Mesangial cell (primary cell): ENCODE data around the gene ALDH16A1. TPM values are rescaled to one million over a fixed set of nuclear protein-coding genes. Genes with fewer than 3 reads are reported as not detected.

Experiments used
- total RNA-seq: library from RNA; depleted of rRNA; stranded (reverse); fragments of >200 nt; gene quantifications from 2 replicates; pipeline ENCODE4 v1.2.3, GENCODE V29; 2015

Gene ALDH16A1
- total RNA-seq, result 37.5 and 43.7 TPM in 2 replicates

DNA sequence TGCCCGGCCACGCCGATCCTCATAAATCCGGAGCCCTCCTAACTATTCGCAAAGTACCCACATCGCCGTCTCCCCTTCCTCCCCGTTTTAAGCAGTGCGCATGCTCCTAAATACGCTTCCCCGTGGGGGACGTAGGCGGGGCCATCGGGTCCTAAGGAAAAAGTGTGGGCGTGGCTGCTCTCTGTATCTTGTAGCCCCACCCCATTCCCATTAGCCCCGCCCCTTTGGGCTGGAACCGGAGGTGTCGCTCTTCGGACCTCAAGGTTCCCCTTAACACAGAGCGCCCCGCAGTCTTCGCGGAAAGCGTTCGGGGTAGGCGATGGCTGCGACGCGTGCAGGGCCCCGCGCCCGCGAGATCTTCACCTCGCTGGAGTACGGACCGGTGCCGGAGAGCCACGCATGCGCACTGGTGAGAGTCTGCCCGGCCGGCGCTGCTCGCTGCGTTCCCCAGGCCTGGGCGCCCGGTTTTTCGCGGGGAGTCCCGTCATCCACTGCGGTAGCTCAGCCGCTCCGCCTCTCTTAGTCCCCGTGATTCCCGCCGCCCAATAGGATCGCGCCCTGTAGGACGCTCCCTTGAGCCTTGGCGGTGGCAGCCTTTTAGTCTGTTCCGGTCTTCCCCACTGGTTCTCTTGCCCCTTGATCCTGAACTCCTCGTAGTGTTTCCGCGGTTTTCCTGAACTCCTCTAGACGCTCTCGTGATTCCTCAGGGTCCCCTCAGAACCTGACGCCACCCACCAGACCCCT, at the start of gene ALDH16A1:
Gene ALDH16A1 (plus strand): TSS at position 213 of the 744 bp plus-strand sequence. CDS start 107 bp downstream, at position 320.

DNA sequence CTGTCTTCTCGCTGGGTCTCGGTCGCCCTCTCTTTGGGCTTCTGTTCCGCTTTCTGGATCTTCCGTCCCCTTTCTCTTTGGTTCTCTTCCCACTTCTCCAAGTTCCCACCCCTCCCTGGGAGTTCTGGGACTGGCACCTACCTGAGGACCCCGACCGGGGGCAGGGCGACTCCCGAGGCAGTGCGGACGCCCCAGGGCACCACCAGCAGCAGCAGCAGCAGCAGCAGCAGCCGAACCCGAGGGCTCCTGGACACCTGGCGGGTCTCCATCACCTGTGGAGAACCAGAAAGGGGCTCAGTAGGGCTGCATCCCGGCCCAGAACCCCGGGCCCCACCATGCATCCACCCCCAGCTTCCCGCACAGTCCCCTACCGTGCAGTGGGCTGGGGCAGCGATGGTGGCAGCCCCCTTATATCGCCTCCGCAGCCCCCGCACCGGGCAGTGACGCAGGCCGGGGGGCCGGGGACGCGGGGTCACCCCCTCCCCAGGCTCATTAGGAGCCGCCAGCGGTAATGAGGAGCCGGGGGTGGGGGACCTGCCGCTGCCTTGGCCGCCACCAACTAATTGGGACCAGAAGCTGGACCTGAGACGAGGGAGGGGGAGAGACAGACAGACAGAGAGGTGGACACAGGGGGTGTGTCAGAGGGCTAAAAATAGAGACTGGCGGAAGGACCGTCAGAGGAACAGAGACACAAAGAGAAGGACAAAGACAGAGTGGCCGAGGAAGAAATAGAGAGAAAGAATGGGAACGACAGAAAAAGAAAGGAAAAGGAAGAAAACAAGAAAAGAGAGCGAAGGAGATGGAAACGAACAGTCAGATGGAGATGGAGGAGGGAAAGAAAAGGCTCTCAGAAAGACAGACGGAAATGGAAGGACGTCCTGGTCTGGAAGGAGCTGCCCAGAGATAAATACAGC, 29.7 kb upstream of the ALDH16A1 start, which contains the start of gene PTH2:
Gene PTH2 (minus strand): TSS at position 371 of the 914 bp plus-strand sequence. CDS start 102 bp downstream, at position 269.

DNA sequence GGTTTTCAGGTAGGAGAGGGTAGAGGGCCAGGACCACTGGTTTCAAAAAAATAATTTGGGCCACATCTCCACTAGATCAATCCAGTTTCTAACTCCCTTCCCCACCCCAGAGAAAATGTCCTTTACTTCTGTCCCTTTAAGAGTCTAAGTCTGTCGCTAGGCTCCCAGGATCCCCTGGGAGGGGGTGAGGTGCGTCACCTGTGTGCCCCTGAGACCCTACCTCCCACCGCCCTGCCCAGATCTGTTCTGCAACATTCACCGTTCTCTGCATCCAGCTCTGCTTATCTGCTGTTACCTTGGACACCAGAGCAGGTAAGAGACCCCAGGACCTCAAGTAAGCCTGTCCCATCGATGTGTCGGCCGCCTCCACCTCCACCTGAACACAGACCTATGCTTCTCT, 27.8 kb upstream of the ALDH16A1 start, which contains the start of gene GFY:
Gene GFY (plus strand): TSS at position 211 of the 400 bp plus-strand sequence. CDS start 1,043 bp downstream, outside the sequence.

DNA sequence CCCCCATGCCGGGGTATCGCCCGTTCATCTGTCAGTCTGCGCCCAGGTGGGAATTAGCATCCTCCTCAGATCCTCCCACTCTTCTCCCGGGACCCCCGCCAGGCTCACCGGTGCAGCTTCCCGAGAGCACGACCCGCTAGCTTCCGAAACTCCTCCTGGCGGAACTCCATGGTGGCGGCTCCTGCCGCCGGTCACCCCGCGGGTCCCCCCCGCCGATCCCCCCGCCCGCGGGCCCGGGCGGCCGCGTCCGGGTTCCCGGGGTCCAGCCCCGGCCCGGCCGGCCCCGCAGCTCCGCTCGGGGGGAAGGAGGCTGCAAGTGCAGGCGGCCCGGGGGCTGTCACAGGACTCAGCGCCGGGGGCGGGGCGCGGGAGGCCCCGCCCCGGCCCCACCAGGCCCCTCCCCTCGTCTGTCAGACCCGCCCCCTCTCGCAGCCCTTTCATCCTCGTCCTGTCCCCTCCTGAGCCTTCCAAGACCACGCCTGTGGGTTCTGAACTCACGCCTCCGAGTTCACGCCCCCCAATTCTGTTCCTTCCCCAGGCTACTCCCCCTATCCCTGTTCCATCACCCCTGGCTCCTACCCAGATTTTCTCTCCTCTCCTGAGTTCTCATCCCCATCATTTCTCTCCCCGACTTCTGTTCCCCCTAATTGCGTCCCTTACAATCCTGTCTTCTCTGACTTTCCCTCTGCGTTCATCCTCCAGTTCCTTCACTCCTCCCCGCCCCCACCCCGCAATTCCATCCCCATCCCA, 11.6 kb upstream of the ALDH16A1 start, which contains the start of gene SLC17A7:
Gene SLC17A7 (minus strand): TSS at position 318 of the 750 bp plus-strand sequence. CDS start 148 bp downstream, at position 170.

DNA sequence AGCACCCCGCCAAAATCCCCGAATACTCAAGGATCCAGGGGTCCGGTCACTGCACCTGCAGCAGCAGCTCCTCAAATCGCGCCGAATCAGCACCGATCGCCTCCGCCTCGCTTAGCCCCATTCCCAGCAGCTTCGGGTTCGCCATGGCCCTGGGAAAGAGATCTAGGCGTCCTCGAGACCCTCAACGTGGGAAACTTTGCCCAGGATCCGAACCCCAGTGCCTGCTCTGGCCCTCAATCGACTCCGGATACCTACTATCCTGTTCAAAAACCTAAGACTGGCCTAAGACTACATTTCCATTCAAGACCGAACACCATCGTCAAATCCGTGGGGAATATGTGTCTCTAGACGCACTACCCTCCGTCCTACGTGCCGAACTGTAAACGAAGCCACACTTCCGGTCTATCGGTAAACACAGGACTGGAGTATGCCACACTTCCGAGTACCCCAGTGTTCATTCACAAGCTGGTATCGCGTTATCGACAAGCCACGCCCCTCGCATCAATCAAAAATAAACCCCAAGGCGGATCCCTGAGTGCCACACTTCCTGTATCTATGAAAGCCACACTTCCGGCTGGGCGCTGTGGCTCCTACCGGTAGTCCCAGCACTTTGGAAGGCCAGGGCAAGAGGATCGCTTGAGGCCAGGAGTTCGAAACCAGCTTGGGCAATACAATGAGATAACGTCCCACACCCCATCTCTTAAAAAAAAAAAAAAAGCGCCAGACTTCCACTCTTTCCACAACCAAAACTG, 1.4 kb upstream of the ALDH16A1 start, which contains the start of gene PIH1D1:
Gene PIH1D1 (minus strand): TSS at position 385 of the 752 bp plus-strand sequence. CDS start 240 bp downstream, at position 145.

DNA sequence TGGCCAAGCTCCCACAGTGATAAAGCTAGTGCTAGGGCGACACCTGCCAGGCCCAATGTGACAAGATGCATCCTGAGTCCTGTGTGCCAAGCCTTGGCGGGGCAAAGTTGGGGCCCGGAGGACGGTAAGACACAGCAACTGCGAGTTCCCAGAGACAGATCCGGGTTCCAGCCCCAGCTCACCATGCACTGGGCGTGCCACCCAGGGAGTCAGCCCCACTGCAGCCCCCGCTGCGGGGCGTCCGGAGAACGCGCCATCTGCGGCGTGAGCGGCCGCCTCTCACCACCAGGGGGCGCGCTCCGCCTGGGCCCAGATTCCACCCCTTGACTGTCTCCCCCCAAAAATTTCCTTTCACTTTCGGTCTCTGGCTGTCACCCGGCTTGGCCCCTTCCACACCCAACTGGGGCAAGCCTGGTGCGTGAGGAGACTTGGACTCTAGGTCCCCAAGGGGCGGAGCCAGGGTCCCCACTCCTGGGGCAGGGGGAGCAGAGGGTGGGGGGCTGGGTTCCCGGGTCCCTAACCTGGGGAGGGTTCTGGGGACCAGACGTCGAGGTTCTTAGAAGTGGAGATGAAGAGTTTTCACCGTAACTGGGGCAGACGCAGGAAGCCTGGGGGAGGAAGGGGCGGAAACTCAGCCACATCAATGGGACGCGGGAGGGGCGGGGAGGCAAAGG, 21.0 kb downstream of the ALDH16A1 start, which contains the start of gene FLT3LG:
Gene FLT3LG (plus strand): TSS at position 348 of the 674 bp plus-strand sequence. CDS start 425 bp downstream, outside the sequence.

DNA sequence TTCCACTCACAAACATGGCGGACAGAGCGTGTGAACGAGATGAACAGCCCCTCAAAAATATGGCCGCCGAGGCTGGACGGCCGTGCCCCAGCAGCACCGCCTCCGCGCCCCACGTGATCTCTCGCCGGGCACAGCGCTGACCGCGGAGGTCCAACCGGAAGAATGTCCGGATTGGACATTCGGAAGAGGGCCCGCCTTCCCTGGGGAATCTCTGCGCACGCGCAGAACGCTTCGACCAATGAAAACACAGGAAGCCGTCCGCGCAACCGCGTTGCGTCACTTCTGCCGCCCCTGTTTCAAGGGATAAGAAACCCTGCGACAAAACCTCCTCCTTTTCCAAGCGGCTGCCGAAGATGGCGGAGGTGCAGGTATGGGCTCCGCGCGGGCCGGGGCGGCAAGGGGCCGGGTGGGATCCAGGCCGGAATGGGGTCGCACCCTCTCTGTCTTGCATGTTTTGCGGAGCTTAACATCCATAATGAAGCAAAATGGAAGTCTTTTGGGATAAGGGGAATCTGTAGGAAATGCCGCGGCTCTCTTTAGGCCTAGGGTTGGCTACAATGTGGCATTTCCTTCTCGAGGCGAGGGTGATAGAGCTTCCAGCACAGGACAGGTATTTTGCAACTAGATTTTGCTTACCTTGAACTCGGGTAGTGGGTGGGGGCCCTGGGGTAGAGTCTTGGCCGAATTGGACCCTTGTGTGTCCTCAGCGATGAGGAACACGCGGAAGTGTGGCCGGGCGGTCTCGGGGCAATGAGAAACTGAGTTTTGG, 34.4 kb downstream of the ALDH16A1 start, which contains the start of gene RPL13A:
Gene RPL13A (plus strand): TSS at position 332 of the 769 bp plus-strand sequence. CDS start 22 bp downstream, at position 354.

Other genes with a start within 250 kb of the ALDH16A1 start
- gene SLC6A16, start 128.0 kb upstream of the ALDH16A1 start, total RNA-seq, result under 0.01 and 0.13 TPM in 2 replicates
- not detected in 2 replicates for gene CD37, start 117.8 kb upstream of the ALDH16A1 start, total RNA-seq
- 56.5 and 59.7 TPM in 2 replicates for gene TEAD2, start 90.8 kb upstream of the ALDH16A1 start, total RNA-seq
- gene DKKL1, start 89.3 kb upstream of the ALDH16A1 start, total RNA-seq, result 0.81 and 2.3 TPM in 2 replicates
- not detected in 2 replicates for gene KASH5, start 65.0 kb upstream of the ALDH16A1 start, total RNA-seq
- not detected in 2 replicates for gene PTH2, start 29.8 kb upstream of the ALDH16A1 start, total RNA-seq
- not detected in 2 replicates for gene GFY, start 27.8 kb upstream of the ALDH16A1 start, total RNA-seq
- gene SLC17A7, start 11.7 kb upstream of the ALDH16A1 start, total RNA-seq, result under 0.01 TPM in 2 replicates
- gene PIH1D1, start 1.4 kb upstream of the ALDH16A1 start, total RNA-seq, result 97.8 and 107 TPM in 2 replicates
- gene FLT3LG, start 21.0 kb downstream of the ALDH16A1 start, total RNA-seq, result 0.81 and 5.7 TPM in 2 replicates
- 3,557 and 5,004 TPM in 2 replicates for gene RPL13A, start 34.4 kb downstream of the ALDH16A1 start, total RNA-seq
- 3,157 and 4,504 TPM in 2 replicates for gene RPS11, start 43.2 kb downstream of the ALDH16A1 start, total RNA-seq
- 36.2 and 124 TPM in 2 replicates for gene FCGRT, start 59.4 kb downstream of the ALDH16A1 start, total RNA-seq
- gene RCN3, start 74.8 kb downstream of the ALDH16A1 start, total RNA-seq, result 88.3 and 94.6 TPM in 2 replicates
- 135 and 207 TPM in 2 replicates for gene NOSIP, start 127.3 kb downstream of the ALDH16A1 start, total RNA-seq
- 0.16 and 1.1 TPM in 2 replicates for gene PRRG2, start 128.1 kb downstream of the ALDH16A1 start, total RNA-seq
- 12.1 and 15.8 TPM in 2 replicates for gene PRR12, start 138.0 kb downstream of the ALDH16A1 start, total RNA-seq
- gene RRAS, start 186.9 kb downstream of the ALDH16A1 start, total RNA-seq, result 71.7 and 112 TPM in 2 replicates
- gene SCAF1, start 189.0 kb downstream of the ALDH16A1 start, total RNA-seq, result 39.8 and 41.7 TPM in 2 replicates
- gene IRF3, start 212.6 kb downstream of the ALDH16A1 start, total RNA-seq, result 86.6 and 127 TPM in 2 replicates
- 20.0 and 67.8 TPM in 2 replicates for gene BCL2L12, start 212.7 kb downstream of the ALDH16A1 start, total RNA-seq
- gene PRMT1, start 224.0 kb downstream of the ALDH16A1 start, total RNA-seq, result 222 and 459 TPM in 2 replicates
- 0.38 and 0.49 TPM in 2 replicates for gene ADM5, start 236.4 kb downstream of the ALDH16A1 start, total RNA-seq
- gene CPT1C, start 237.9 kb downstream of the ALDH16A1 start, total RNA-seq, result 4.4 and 30.8 TPM in 2 replicates